ENCODE data around the gene CABCOCO1. TPM values are rescaled to one million over a fixed set of nuclear protein-coding genes. Genes with fewer than 3 reads are reported as not detected.

The CABCOCO1 gene
- total and polyA plus RNA-seq, 9 of the 15 experiments (the other 6 are each of a cell fraction or from before 2014, with no cell fraction given) = 0.04 TPM; not detected in 8

DNA sequence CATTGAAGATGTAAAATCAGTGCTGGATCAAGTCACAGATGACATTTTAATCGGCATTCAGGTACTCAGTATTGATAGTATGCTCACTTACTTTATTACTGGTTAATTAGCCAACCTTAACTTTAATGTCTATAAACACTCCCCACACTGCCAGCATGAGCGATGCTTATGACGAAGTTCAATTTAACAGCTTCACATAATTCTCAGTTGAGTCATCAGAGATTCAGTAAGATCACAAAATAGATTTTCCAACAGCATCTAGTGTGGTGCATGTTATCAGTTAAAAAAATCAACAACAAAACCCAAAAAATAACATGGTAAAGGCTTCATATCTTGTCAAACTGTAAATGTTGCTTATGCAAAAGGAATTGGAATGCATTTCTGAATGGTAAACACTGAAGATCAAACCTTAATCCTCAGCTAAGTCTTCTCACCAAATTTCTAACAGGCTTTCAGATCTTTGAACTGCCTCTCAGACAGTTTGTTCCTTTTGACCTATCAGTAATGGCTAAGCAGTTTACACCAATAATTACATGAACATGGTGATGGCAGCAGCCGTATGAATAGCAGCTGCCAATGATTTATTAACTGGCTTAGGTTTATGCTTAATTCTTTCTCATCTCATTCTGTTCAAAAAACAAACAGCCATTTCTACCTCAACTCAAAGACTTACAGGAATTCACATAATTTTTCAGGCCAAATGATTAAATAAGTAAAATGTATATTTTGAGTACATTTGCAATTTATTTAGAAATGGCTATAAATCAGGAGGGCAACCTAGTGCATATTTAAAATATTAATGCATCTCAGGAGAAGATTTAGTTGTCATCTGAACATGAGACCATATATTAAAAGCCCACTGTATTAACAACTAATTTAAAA, 98.5 kb downstream of the CABCOCO1 start (continued):
- TF ChIP-seq, protein P1, sequence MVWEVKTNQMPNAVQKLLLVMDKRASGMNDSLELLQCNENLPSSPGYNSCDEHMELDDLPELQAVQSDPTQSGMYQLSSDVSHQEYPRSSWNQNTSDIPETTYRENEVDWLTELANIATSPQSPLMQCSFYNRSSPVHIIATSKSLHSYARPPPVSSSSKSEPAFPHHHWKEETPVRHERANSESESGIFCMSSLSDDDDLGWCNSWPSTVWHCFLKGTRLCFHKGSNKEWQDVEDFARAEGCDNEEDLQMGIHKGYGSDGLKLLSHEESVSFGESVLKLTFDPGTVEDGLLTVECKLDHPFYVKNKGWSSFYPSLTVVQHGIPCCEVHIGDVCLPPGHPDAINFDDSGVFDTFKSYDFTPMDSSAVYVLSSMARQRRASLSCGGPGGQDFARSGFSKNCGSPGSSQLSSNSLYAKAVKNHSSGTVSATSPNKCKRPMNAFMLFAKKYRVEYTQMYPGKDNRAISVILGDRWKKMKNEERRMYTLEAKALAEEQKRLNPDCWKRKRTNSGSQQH (CRISPR knock-in tag; IDR thresholded peaks at IDR 0.05) = no peak
- TF ChIP-seq RFX1 (IDR thresholded peaks at IDR 0.05) (no peak), HOXB6 (CRISPR knock-in tag; IDR thresholded peaks at IDR 0.05; ENCODE audit: borderline replicate concordance) (no peak), ZNF175 (CRISPR knock-in tag; IDR thresholded peaks at IDR 0.05; ENCODE audit: low read depth) (no peak), RAD21 (CRISPR knock-in tag; conservative IDR thresholded peaks at IDR 0.05 in 1 of 2, IDR thresholded peaks at IDR 0.05 in 1 of 2) (0 out of 4 replicates have a peak, but pooled peaks of 1 of the 2 experiments have one; percentile 6), DNMT1 (IDR thresholded peaks at IDR 0.05) (no peak), GATAD2B (IDR thresholded peaks at IDR 0.05; ENCODE audit: borderline replicate concordance) (no peak), ZNF140 (CRISPR knock-in tag; IDR thresholded peaks at IDR 0.05) (no peak), SNRNP70 (optimal IDR thresholded peaks at IDR 0.05; ENCODE audit: low read depth, low read length) (no peak), KLF16 (IDR thresholded peaks at IDR 0.05) (no peak), CREBBP (IDR thresholded peaks at IDR 0.05; ENCODE audit: low read depth, low read length) (no peak), SMAD3 (CRISPR knock-in tag; conservative IDR thresholded peaks at IDR 0.05) (no peak)
- TF ChIP-seq, protein P2, sequence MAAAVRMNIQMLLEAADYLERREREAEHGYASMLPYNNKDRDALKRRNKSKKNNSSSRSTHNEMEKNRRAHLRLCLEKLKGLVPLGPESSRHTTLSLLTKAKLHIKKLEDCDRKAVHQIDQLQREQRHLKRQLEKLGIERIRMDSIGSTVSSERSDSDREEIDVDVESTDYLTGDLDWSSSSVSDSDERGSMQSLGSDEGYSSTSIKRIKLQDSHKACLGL (CRISPR knock-in tag; IDR thresholded peaks at IDR 0.05; ENCODE audit: borderline replicate concordance, poor library complexity, severe bottlenecking) = no peak
- TF ChIP-seq, protein P3, sequence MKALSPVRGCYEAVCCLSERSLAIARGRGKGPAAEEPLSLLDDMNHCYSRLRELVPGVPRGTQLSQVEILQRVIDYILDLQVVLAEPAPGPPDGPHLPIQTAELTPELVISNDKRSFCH (CRISPR knock-in tag; IDR thresholded peaks at IDR 0.05) = no peak
- TF ChIP-seq, protein P3 (tag; IDR thresholded peaks at IDR 0.05) = no peak
- TF ChIP-seq, protein P4, sequence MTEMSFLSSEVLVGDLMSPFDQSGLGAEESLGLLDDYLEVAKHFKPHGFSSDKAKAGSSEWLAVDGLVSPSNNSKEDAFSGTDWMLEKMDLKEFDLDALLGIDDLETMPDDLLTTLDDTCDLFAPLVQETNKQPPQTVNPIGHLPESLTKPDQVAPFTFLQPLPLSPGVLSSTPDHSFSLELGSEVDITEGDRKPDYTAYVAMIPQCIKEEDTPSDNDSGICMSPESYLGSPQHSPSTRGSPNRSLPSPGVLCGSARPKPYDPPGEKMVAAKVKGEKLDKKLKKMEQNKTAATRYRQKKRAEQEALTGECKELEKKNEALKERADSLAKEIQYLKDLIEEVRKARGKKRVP (CRISPR knock-in tag; IDR thresholded peaks at IDR 0.05) = 0 out of 2 replicates have a peak, but pooled peaks have one; percentile 54
- TF ChIP-seq, protein P5, sequence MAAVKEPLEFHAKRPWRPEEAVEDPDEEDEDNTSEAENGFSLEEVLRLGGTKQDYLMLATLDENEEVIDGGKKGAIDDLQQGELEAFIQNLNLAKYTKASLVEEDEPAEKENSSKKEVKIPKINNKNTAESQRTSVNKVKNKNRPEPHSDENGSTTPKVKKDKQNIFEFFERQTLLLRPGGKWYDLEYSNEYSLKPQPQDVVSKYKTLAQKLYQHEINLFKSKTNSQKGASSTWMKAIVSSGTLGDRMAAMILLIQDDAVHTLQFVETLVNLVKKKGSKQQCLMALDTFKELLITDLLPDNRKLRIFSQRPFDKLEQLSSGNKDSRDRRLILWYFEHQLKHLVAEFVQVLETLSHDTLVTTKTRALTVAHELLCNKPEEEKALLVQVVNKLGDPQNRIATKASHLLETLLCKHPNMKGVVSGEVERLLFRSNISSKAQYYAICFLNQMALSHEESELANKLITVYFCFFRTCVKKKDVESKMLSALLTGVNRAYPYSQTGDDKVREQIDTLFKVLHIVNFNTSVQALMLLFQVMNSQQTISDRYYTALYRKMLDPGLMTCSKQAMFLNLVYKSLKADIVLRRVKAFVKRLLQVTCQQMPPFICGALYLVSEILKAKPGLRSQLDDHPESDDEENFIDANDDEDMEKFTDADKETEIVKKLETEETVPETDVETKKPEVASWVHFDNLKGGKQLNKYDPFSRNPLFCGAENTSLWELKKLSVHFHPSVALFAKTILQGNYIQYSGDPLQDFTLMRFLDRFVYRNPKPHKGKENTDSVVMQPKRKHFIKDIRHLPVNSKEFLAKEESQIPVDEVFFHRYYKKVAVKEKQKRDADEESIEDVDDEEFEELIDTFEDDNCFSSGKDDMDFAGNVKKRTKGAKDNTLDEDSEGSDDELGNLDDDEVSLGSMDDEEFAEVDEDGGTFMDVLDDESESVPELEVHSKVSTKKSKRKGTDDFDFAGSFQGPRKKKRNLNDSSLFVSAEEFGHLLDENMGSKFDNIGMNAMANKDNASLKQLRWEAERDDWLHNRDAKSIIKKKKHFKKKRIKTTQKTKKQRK (IDR thresholded peaks at IDR 0.05; ENCODE audit: borderline replicate concordance, low read depth, low read length) = no peak
- TF ChIP-seq, protein P6, sequence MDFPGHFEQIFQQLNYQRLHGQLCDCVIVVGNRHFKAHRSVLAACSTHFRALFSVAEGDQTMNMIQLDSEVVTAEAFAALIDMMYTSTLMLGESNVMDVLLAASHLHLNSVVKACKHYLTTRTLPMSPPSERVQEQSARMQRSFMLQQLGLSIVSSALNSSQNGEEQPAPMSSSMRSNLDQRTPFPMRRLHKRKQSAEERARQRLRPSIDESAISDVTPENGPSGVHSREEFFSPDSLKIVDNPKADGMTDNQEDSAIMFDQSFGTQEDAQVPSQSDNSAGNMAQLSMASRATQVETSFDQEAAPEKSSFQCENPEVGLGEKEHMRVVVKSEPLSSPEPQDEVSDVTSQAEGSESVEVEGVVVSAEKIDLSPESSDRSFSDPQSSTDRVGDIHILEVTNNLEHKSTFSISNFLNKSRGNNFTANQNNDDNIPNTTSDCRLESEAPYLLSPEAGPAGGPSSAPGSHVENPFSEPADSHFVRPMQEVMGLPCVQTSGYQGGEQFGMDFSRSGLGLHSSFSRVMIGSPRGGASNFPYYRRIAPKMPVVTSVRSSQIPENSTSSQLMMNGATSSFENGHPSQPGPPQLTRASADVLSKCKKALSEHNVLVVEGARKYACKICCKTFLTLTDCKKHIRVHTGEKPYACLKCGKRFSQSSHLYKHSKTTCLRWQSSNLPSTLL (IDR thresholded peaks at IDR 0.05) = no peak

Measured in K562 (cell line).